Endothelial cell of umbilical vein (primary cell): ENCODE results near the gene STAT4. TPM values are rescaled to one million over a fixed set of nuclear protein-coding genes. Genes with fewer than 3 reads are reported as not detected.

Source experiments
- BruUV-seq: library from RNA; stranded (reverse); fragments of 400-500 nt; replicated peaks from 2 replicates; lab custom pipeline; 2021; lab: Mats Ljungman, UMichigan
- CTCF ChIA-PET: fragments of 300-600, 350-600 bp; sonication (Branson Sonifier 250); formaldehyde crosslinking; loops from one replicate; lab custom pipeline; 2021; ENCODE audit warnings: antibody characterized with exemption, inconsistent platforms; lab: Charles Lee
- POLR2A ChIA-PET: fragments of 300-600, 350-600 bp; sonication (Branson Sonifier 250); formaldehyde crosslinking; loops from one replicate; lab custom pipeline; 2021; ENCODE audit warnings: antibody characterized with exemption, inconsistent platforms; lab: Charles Lee
- DNase-seq: peaks from one replicate; pipeline ENCODE4 v3.0.0-alpha.2; 2011; ENCODE audit warnings: low read depth, low spot score
- FAIRE-seq: peaks from 2 replicates; lab custom pipeline; 2011; peaks lifted over from hg19 to GRCh38; lab: Jason Lieb, UNC
- H2AFZ ChIP-seq: 2 replicates; pipeline ENCODE4 v1.6.0; 2012; ENCODE audit warnings: low read depth, low read length, control low read depth, inconsistent platforms
- H3K27ac ChIP-seq: 2 replicates; pipeline ENCODE4 v1.5.1; 2011; ENCODE audit warnings: low read depth, mild to moderate bottlenecking, control low read depth, low read length, moderate library complexity; ENCODE audit not compliant: insufficient read depth
- H3K27me3 ChIP-seq, 2 experiments: 2 replicates each; pipeline versions ENCODE4 v1.6.0 to v1.6.1; 2011; ENCODE audit warnings: low read length in 2 of 2, mixed read lengths in 1 of 2; ENCODE audit not compliant: control insufficient read depth in 2 of 2, insufficient read depth in 2 of 2
- H3K36me3 ChIP-seq, 2 experiments: 2 replicates in 1 of 2; 3 replicates in 1 of 2; pipeline ENCODE4 v1.5.1; 2011; ENCODE audit warnings: low read length in 2 of 2, mild to moderate bottlenecking in 1 of 2, moderate library complexity in 1 of 2; ENCODE audit not compliant: control insufficient read depth in 2 of 2, insufficient read depth in 2 of 2; ENCODE audit errors: extremely low read depth in 1 of 2
- H3K4me1 ChIP-seq: 3 replicates; pipeline ENCODE4 v1.5.1; 2011; ENCODE audit warnings: mild to moderate bottlenecking, low read length; ENCODE audit not compliant: control insufficient read depth, insufficient read depth; ENCODE audit errors: extremely low read depth
- H3K4me2 ChIP-seq: 2 replicates; pipeline ENCODE4 v1.6.1; 2011; ENCODE audit warnings: low read length, control low read depth, mixed read lengths; ENCODE audit not compliant: insufficient read depth
- H3K4me3 ChIP-seq, 3 experiments: fragments of 200-600 bp in 1 of 3; sonication (generic), shearing (Covaris generic) in 1 of 3; replicated peaks in 1 of 3; 2 replicates each; pipeline ENCODE4 v1.5.1; 2011 to 2016; ENCODE audit warnings: control low read depth in 3 of 3, low read length in 3 of 3, mild to moderate bottlenecking in 2 of 3, inconsistent platforms in 1 of 3, low read depth in 1 of 3, moderate library complexity in 1 of 3; ENCODE audit not compliant: insufficient read depth in 1 of 3
- H3K79me2 ChIP-seq: 2 replicates; pipeline ENCODE4 v1.6.0; 2012; ENCODE audit warnings: low read length, inconsistent platforms; ENCODE audit not compliant: control insufficient read depth, insufficient read depth
- H3K9ac ChIP-seq: replicated peaks from 2 replicates; pipeline ENCODE3; 2011; ENCODE audit warnings: low read length, control low read depth; ENCODE audit not compliant: insufficient read depth; ENCODE audit errors: extremely low read depth
- H3K9me1 ChIP-seq: replicated peaks from 3 replicates; pipeline ENCODE4 v1.6.0; 2011; ENCODE audit warnings: mild to moderate bottlenecking, low read length; ENCODE audit not compliant: control insufficient read depth, insufficient read depth; ENCODE audit errors: extremely low read depth
- H3K9me3 ChIP-seq: replicated peaks from 2 replicates; pipeline ENCODE4 v1.5.1; 2012; ENCODE audit warnings: low read length, inconsistent platforms; ENCODE audit not compliant: control insufficient read depth, insufficient read depth
- H4K20me1 ChIP-seq: replicated peaks from 2 replicates; pipeline ENCODE3; 2011; ENCODE audit warnings: mild to moderate bottlenecking, low read length; ENCODE audit not compliant: control insufficient read depth, insufficient read depth; ENCODE audit errors: extremely low read depth
- CTCF ChIP-seq, 2 donors: IDR thresholded peaks; 1 replicate in 1 of 2; 2 replicates in 1 of 2; pipeline ENCODE4 v1.5.1; 2011; ENCODE audit warnings: low read length in 2 of 2, mild to moderate bottlenecking in 2 of 2, moderate library complexity in 2 of 2, control low read depth in 1 of 2, inconsistent platforms in 1 of 2, low read depth in 1 of 2; ENCODE audit not compliant: insufficient read depth in 1 of 2; ENCODE audit errors: extremely low read depth in 1 of 2
- EZH2 ChIP-seq: IDR thresholded peaks from 2 replicates; pipeline ENCODE4 v1.6.1; 2012; ENCODE audit warnings: borderline replicate concordance, low read depth, mild to moderate bottlenecking, moderate library complexity, low read length, inconsistent platforms; ENCODE audit not compliant: severe bottlenecking
- FOS ChIP-seq: IDR thresholded peaks from 2 replicates; pipeline ENCODE4 v1.6.1; 2011; ENCODE audit warnings: mild to moderate bottlenecking, low read length, moderate library complexity, borderline replicate concordance; ENCODE audit not compliant: insufficient read depth
- GATA2 ChIP-seq: IDR thresholded peaks from 2 replicates; pipeline ENCODE4 v1.7.0; 2011; ENCODE audit warnings: low read depth, mild to moderate bottlenecking, moderate library complexity, mixed read lengths, low read length; ENCODE audit not compliant: insufficient read length, insufficient read depth
- JUN ChIP-seq: IDR thresholded peaks from 2 replicates; pipeline ENCODE4 v1.6.1; 2011; ENCODE audit warnings: borderline replicate concordance, low read depth; ENCODE audit not compliant: insufficient read length, insufficient read depth
- MAX ChIP-seq: IDR thresholded peaks from 2 replicates; pipeline ENCODE4 v1.6.1; 2011; ENCODE audit not compliant: insufficient read depth, insufficient read length
- MYC ChIP-seq: IDR thresholded peaks from one replicate; pipeline ENCODE4 v1.6.1; 2011; ENCODE audit warnings: mild to moderate bottlenecking, low read depth, low read length
- POLR2A ChIP-seq: IDR thresholded peaks from 2 replicates; pipeline ENCODE4 v1.6.1; 2012; ENCODE audit warnings: low read depth, mild to moderate bottlenecking, control low read depth, low read length
- POLR2AphosphoS5 ChIP-seq: IDR thresholded peaks from 2 replicates; pipeline ENCODE4 v1.6.1; 2012; ENCODE audit warnings: low read depth, mild to moderate bottlenecking, control low read depth, low read length, moderate library complexity; ENCODE audit not compliant: insufficient read depth
- dilution Hi-C: fragments of 300-500 bp; cut with MboI; formaldehyde crosslinking; loops from one replicate; pipeline ENCODE4 v1.15.0; 2019; ENCODE audit warnings: low sequenced_read_pairs; ENCODE audit not compliant: extremely low pct_ligation_motif_present
- intact Hi-C: fragments of 100-400 bp; cut with micrococcal nuclease; formaldehyde crosslinking; loops from one replicate; pipeline ENCODE4 v1.10.0; 2022
- polyA plus RNA-seq, 4 experiments: library from polyadenylated mRNA; depleted of rRNA in 3 of 4; stranded (reverse) in 3 of 4; unstranded in 1 of 4; fragments of >200 nt; gene quantifications; 2 replicates each; pipeline versions ENCODE4 v1.2.1 to v1.2.3, GENCODE V29; 2011 to 2012; ENCODE audit warnings: missing spikeins in 1 of 4
- total RNA-seq: library from RNA; stranded (reverse); gene quantifications from 2 replicates; pipeline ENCODE4 v1.2.3, GENCODE V29; 2021

Gene STAT4
- total and polyA plus RNA-seq, 2 donors (not counting 3 experiments of a cell fraction or from before 2014, with no cell fraction given) = 0.46 to 1.2 TPM

- TF ChIP-seq GATA2 = no peak
- TF ChIP-seq MYC = no peak
- TF ChIP-seq POLR2AphosphoS5 = no peak
- TF ChIP-seq JUN = no peak
- TF ChIP-seq EZH2 = no peak
- TF ChIP-seq FOS = no peak
- no peak for TF ChIP-seq MAX
- no peak for TF ChIP-seq POLR2A
- TF ChIP-seq CTCF (IDR thresholded peaks at IDR 0.05; ENCODE audit: extremely low read depth in 1 of 2, insufficient read depth in 1 of 2, low read depth in 1 of 2, low read length in 2 of 2) = no peak
- no peaks in the 10 kb centered on the region for H3K4me1 ChIP-seq
- intact Hi-C loops = no loop called here
- H3K9me3 ChIP-seq = no peaks in the 10 kb centered on the region
- dilution Hi-C loops = no loop called here
- H2AFZ ChIP-seq = no peak overlapping the region
- DNase-seq (no peak), FAIRE-seq (no peak)
- ChIA-PET CTCF (interaction anchor here (1.8 to 2.7 kb wide), 2 partner anchors 11 to 18 kb away, joined by 5 to 24 read pairs; no protein-coding TSS in a partner anchor), POLR2A (no interaction called here)
- H3K9ac ChIP-seq = no peak overlapping the region
- H3K79me2 ChIP-seq = no peaks in the 10 kb centered on the region
- H3K9me1 ChIP-seq = no peaks in the 10 kb centered on the region
- no peaks in the 10 kb centered on the region for H3K36me3 ChIP-seq
- no peak overlapping the region for H3K4me2 ChIP-seq
- no peak overlapping the region for H3K4me3 ChIP-seq
- BruUV-seq = no TSS peak
- no peak overlapping the region for H3K27ac ChIP-seq
- H3K27me3 ChIP-seq = peaks cover 0 to 3% of the 10 kb centered on the region in 2 experiments
- no peaks in the 10 kb centered on the region for H4K20me1 ChIP-seq
Measured at GRCh38 chr2:191069606-191070005, 81.2 kb downstream of the STAT4 start.
